ACC112 (cell line): ENCODE data around the gene ZBTB9.
A peak's percentile ranks its signal among the peaks of the same experiment; 100 is the strongest.

Source experiments
- H2AFZ ChIP-seq: fragments of 200-600 bp; sonication (generic); one replicate; pipeline ENCODE4 v1.6.0; 2017; ENCODE audit warnings: antibody characterized with exemption, low read length; ENCODE audit not compliant: unreplicated experiment
- H3K27ac ChIP-seq: fragments of 200-600 bp; sonication (generic); 2 replicates; pipeline ENCODE4 v1.5.1; 2014; ENCODE audit warnings: low read depth, mild to moderate bottlenecking, antibody characterized with exemption, low read length, moderate library complexity
- H3K27me3 ChIP-seq: fragments of 200-600 bp; sonication (generic); 2 replicates; pipeline ENCODE4 v1.6.1; 2014; ENCODE audit warnings: mild to moderate bottlenecking, antibody characterized with exemption, low read length, moderate library complexity, mixed read lengths; ENCODE audit not compliant: insufficient read depth
- H3K36me3 ChIP-seq: fragments of 200-600 bp; sonication (generic); 2 replicates; pipeline ENCODE4 v1.6.1; 2016; ENCODE audit warnings: mild to moderate bottlenecking, antibody characterized with exemption, low read length, moderate library complexity, mixed read lengths; ENCODE audit not compliant: insufficient read depth
- H3K4me1 ChIP-seq: fragments of 200-600 bp; sonication (generic); one replicate; pipeline ENCODE4 v1.6.1; 2016; ENCODE audit warnings: low read length, mixed read lengths; ENCODE audit not compliant: insufficient read depth, unreplicated experiment, control insufficient read depth
- H3K4me3 ChIP-seq: fragments of 200-600 bp; sonication (generic); 2 replicates; pipeline ENCODE4 v1.5.1; 2014; ENCODE audit warnings: mild to moderate bottlenecking, low read depth, low read length
- H3K79me2 ChIP-seq: fragments of 200-600 bp; sonication (generic); one replicate; pipeline ENCODE4 v1.6.0; 2016; ENCODE audit warnings: low read length; ENCODE audit not compliant: control insufficient read depth, unreplicated experiment, insufficient read depth

Gene ZBTB9

DNA sequence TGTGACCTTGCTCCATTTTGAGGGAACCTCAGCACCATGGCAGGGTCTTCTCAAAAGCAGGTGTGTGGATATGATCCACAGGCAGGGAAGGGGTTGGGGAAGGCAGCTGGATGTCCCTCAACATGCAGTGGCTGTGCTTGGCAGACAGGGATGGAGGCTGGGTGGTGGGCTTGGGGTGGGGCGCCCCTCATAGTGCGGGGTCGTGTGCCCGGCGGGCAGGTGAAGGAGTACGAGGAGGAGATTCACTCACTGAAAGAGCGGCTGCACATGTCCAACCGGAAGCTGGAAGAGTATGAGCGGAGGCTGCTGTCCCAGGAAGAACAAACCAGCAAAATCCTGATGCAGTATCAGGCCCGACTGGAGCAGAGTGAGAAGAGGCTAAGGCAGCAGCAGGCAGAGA is 8.0 kb upstream of the ZBTB9 start:
- no peak overlapping the region for H3K4me3 ChIP-seq
- no peak overlapping the region for H3K27ac ChIP-seq
- no peaks in the 10 kb centered on the region for H3K27me3 ChIP-seq
- no peaks in the 10 kb centered on the region for H3K4me1 ChIP-seq
- H2AFZ ChIP-seq = no peak overlapping the region
- H3K79me2 ChIP-seq = no peaks in the 10 kb centered on the region
- H3K36me3 ChIP-seq = peaks cover 7% of the 10 kb centered on the region; the same call in 1 of the 2 replicates

DNA sequence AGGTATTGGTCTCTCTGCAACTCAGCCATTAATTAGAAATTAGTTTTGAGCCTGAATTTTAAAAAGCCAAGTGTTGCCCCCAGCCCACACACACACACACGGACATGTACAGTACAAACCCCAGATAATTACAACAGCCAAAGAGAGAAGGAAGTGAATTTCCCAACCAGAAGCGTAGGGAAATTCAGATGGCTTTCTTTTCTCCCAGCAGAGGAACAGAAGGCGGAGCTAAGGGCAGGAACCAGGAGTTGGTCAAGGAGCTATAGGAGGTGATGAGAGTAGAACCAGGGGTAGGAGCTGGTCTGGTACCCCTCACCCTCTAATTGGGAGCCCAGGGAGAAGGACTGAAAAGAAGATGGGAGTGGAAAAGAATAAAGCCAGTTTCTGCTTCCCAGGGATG is 3.9 kb upstream of the ZBTB9 start:
- H3K36me3 ChIP-seq = peaks cover 7% of the 10 kb centered on the region; the same call in 1 of the 2 replicates
- H2AFZ ChIP-seq = no peak overlapping the region
- H3K79me2 ChIP-seq = peaks cover 5% of the 10 kb centered on the region
- H3K4me3 ChIP-seq = no peak overlapping the region
- no peak overlapping the region for H3K27ac ChIP-seq
- peaks cover 7% of the 10 kb centered on the region for H3K4me1 ChIP-seq
- H3K27me3 ChIP-seq = no peaks in the 10 kb centered on the region

DNA sequence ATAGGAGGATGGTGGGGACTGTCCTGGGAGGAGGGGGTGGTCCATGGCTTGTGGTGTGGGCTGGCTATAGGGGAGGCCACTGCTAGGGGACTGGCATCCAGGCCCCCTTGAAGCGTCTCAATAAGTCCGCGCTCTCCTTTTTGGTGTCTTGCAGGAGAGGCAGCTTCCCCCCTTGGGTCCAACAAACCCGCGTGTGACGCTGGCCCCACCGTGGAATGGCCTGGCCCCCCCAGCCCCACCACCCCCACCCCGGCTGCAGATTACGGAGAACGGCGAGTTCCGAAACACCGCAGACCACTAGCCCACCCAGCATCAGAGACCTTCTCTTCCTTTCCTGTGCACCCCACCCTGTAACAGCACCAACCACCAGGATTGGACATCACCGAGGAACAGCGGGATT is 2.8 kb upstream of the ZBTB9 start:
- peaks cover 13% of the 10 kb centered on the region for H3K79me2 ChIP-seq
- H3K27ac ChIP-seq = no peak overlapping the region
- no peaks in the 10 kb centered on the region for H3K27me3 ChIP-seq
- peaks cover 6% of the 10 kb centered on the region; the same call in 1 of the 2 replicates for H3K36me3 ChIP-seq
- no peak overlapping the region for H3K4me3 ChIP-seq
- no peak overlapping the region for H2AFZ ChIP-seq
- H3K4me1 ChIP-seq = peaks cover 8% of the 10 kb centered on the region

DNA sequence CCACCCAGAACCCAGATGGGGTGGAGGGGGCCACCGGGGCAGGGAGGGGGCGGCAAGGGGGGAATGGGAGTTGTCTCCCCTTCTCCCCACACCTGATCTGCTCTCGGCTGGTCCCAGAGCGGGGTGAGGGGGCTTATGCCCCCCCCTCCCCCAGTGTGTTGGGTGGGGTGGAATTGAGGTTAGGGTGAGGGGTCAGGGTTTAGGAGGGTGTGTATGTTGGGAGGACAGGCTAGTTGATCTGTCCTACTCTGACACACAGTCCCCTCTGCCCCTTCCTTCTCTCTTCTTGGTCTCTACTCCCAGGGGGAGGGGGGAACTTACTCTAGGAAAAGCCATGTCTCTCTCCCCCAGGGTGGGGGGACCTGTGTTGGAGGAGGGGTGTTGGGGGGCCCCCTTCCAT is 1.9 kb upstream of the ZBTB9 start:
- no peak overlapping the region for H3K27ac ChIP-seq
- H3K27me3 ChIP-seq = no peaks in the 10 kb centered on the region
- peaks cover 11% of the 10 kb centered on the region; the same call in 1 of the 2 replicates for H3K36me3 ChIP-seq
- H3K4me3 ChIP-seq = no peak overlapping the region
- no peak overlapping the region for H2AFZ ChIP-seq
- peaks cover 13% of the 10 kb centered on the region for H3K79me2 ChIP-seq
- peaks cover 8% of the 10 kb centered on the region for H3K4me1 ChIP-seq

DNA sequence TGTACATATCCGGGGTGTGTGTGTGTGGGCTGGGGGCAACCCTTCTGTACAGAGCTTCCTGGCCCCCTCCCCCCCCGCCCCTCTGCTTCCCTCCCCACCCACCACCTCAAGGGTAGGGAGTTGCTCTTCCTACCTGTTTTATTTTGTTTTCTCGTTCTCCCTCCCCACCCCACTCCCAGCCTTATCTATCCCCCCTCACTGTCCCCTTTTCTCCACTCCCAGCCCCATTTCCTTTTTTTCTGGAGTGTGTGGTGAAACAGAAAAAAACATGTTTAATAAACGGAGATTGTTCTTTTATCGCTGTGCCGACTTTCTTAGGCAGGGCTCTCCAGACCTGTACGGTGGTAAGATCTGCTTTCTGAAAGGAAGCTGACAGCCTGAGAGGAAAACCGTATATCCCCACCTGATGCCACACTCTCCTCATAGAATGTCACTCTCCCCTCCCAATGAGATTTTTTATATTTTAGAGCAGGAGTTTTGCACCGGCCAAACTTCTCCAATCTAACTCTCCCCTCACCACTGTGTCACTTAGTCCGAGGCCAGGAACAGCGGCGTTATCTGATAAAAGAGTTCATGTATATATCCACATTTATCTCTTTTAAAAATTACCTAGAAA is 875 bp upstream of the ZBTB9 start:
- H3K27ac ChIP-seq = 0 out of 2 replicates have a peak overlapping the region, but pooled peaks have one; percentile 9
- H3K36me3 ChIP-seq = peaks cover 11% of the 10 kb centered on the region; the same call in 1 of the 2 replicates
- H3K4me3 ChIP-seq = peak overlapping the region; percentile 88
- H2AFZ ChIP-seq = no peak overlapping the region
- H3K4me1 ChIP-seq = peaks cover 8% of the 10 kb centered on the region
- no peaks in the 10 kb centered on the region for H3K27me3 ChIP-seq
- peaks cover 13% of the 10 kb centered on the region for H3K79me2 ChIP-seq

DNA sequence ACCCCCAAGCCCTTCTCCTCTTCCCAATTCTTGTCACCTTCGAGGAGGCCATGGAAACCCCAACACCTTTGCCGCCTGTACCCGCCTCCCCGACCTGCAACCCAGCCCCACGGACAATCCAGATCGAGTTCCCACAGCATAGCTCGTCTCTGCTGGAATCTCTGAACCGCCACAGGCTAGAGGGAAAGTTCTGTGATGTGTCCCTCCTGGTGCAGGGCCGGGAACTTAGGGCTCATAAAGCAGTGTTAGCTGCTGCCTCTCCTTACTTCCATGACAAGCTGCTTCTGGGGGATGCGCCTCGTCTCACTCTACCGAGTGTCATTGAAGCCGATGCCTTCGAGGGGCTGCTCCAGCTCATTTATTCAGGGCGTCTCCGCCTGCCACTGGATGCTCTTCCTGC is 675 bp downstream of the ZBTB9 start:
- Histone ChIP-seq H3K4me1 (peaks cover 8% of the 10 kb centered on the region), H3K27me3 (no peaks in the 10 kb centered on the region), H2AFZ (peak overlapping the region; percentile 16), H3K79me2 (peaks cover 13% of the 10 kb centered on the region), H3K4me3 (peak overlapping the region; percentile 88), H3K36me3 (peaks cover 11% of the 10 kb centered on the region; the same call in 1 of the 2 replicates), H3K27ac (no peak overlapping the region)

DNA sequence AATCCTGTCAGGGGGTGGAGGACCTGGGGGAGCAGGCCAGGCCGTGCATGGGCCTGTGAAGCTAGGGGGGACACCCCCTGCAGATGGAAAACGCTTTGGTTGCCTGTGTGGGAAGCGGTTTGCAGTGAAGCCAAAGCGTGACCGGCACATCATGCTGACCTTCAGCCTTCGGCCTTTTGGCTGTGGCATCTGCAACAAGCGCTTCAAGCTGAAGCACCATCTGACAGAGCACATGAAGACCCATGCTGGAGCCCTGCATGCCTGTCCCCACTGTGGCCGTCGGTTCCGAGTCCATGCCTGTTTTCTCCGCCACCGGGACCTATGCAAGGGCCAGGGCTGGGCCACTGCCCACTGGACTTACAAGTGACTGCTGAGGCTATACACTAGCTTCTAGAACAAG is 1.8 kb downstream of the ZBTB9 start:
- Histone ChIP-seq H2AFZ (no peak overlapping the region), H3K4me1 (peaks cover 8% of the 10 kb centered on the region), H3K4me3 (no peak overlapping the region; the same call in 1 of the 2 replicates), H3K79me2 (peaks cover 13% of the 10 kb centered on the region), H3K36me3 (peaks cover 11% of the 10 kb centered on the region; the same call in 1 of the 2 replicates), H3K27ac (no peak overlapping the region), H3K27me3 (no peaks in the 10 kb centered on the region)

DNA sequence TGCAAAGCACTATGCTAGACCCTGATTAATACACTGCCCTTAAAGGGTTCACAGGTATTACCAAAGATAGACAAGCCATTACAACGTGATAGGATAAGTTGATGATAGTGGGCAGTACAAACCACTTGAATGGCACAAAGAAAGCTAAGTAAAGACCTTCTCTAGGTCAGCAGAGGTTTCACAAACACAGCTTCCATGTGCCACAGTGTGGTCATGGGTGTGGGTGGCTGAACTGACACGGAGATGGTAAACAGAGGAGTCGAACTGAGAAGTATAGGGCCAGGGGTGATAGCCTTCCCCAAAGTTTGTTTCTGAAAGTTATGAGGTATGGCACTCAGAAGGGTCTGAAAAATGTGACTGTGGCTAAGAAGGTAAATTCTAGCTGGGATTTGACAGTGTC is 4.3 kb downstream of the ZBTB9 start:
- Histone ChIP-seq H3K27me3 (no peaks in the 10 kb centered on the region), H3K27ac (no peak overlapping the region), H3K4me3 (no peak overlapping the region), H3K79me2 (peaks cover 13% of the 10 kb centered on the region), H3K4me1 (peaks cover 5% of the 10 kb centered on the region), H3K36me3 (peaks cover 11% of the 10 kb centered on the region; the same call in 1 of the 2 replicates), H2AFZ (no peak overlapping the region)

DNA sequence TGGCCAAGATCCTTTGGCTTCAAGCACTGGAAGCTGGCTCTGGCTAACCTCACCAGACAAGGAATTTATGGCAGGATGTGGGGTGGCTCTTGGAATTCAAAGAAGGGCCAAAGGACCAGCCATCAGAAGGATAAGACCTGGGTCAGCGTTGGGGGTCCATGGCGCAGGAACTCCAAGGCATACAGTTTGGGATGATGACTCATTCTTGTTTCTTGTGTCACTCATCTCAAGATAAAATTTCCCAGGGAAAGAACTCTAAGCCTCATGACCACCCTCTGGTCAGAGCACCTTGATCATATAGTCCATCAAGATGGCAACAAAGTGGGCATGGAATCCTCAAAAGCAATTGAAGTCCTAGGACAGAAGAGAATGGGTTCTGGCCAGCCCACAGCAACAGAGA is 4.8 kb downstream of the ZBTB9 start:
- Histone ChIP-seq H3K4me1 (peaks cover 5% of the 10 kb centered on the region), H3K27me3 (no peaks in the 10 kb centered on the region), H3K27ac (no peak overlapping the region), H2AFZ (no peak overlapping the region), H3K79me2 (peaks cover 13% of the 10 kb centered on the region), H3K36me3 (peaks cover 11% of the 10 kb centered on the region; the same call in 1 of the 2 replicates), H3K4me3 (no peak overlapping the region)

DNA sequence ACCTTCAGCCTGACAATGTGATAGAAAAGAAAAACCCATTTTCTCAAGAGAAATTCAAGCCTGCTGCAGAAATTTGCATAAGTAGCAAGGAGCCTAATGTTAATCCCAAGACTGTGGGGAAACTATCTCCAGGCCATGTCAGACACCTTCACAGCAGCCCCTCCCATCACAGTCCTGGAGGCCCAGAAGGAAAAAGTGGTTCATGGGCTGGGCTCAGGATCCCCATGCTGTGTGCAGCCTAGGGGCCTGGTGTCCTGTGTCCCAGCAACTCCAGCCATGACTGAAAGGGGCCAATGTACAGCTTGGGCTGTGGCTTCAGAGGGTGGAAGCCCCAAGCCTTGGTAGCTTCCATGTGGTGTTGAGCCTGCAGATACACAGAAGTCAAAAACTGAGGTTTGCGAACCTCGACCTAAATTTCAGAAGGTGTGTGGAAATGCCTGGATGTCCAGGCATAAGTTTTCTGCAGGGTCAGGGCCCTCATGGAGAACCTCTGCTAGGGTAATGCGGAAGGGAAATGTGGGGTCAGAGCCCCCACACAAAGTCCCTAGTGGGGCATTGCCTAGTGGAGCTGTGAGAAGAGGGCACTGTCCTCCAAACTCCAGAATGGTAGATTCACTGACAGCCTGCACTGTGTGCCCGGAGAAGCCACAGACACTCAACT is 11.8 kb downstream of the ZBTB9 start:
- Histone ChIP-seq H2AFZ (no peak overlapping the region), H3K4me3 (no peak overlapping the region), H3K27ac (no peak overlapping the region), H3K27me3 (no peaks in the 10 kb centered on the region), H3K4me1 (no peaks in the 10 kb centered on the region), H3K79me2 (no peaks in the 10 kb centered on the region), H3K36me3 (no peaks in the 10 kb centered on the region)

DNA sequence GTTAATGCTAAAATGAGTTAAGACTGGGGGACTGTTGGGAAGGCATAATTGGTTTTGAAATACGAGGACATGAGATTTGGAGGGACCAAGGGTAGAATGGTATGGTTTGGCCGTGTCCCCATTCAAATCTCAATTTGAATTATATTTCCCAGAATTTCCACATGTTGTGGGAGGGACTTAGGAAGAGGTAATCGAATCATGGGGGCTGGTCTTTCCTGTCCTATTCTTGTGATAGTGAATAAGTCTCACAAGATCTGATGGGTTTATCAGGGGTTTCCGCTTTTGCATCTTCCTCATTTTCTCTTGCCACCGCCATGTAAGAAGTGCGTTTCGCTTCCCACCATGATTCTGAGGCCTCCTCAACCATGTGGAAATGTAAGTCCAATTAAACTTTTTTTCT is 12.7 kb downstream of the ZBTB9 start:
- no peak overlapping the region for H2AFZ ChIP-seq
- H3K27me3 ChIP-seq = no peaks in the 10 kb centered on the region
- H3K36me3 ChIP-seq = no peaks in the 10 kb centered on the region
- no peak overlapping the region for H3K27ac ChIP-seq
- no peaks in the 10 kb centered on the region for H3K4me1 ChIP-seq
- no peaks in the 10 kb centered on the region for H3K79me2 ChIP-seq
- no peak overlapping the region for H3K4me3 ChIP-seq
